Left ventricle myocardium inferior (tissue), 1 donor: ENCODE data around the gene CCL21. TPM values are rescaled to one million over a fixed set of nuclear protein-coding genes. Genes with fewer than 3 reads are reported as not detected.

Source experiments
- DNase-seq: peaks from one replicate; pipeline ENCODE4 v3.0.0-alpha.2; 2020
- H3K27ac ChIP-seq: fragments of 200-600 bp; replicated peaks from 2 replicates; pipeline ENCODE4 v1.8.0; 2021
- H3K27me3 ChIP-seq: fragments of 200-600 bp; 2 replicates; pipeline ENCODE4 v1.8.0; 2021; ENCODE audit warnings: low read depth
- H3K36me3 ChIP-seq: fragments of 200-600 bp; 2 replicates; pipeline ENCODE4 v1.8.0; 2021
- H3K4me1 ChIP-seq: fragments of 200-600 bp; 2 replicates; pipeline ENCODE4 v1.8.0; 2021
- H3K4me3 ChIP-seq: fragments of 200-600 bp; 2 replicates; pipeline ENCODE4 v1.8.0; 2021; ENCODE audit warnings: mild to moderate bottlenecking, moderate library complexity
- H3K9me3 ChIP-seq: fragments of 200-600 bp; replicated peaks from 2 replicates; pipeline ENCODE4 v1.8.0; 2021
- CTCF ChIP-seq: fragments of 200-600 bp; IDR thresholded peaks from 2 replicates; pipeline ENCODE4 v1.8.0; 2021; ENCODE audit warnings: antibody characterized with exemption, mild to moderate bottlenecking, borderline replicate concordance
- intact Hi-C: fragments of 100-400 bp; cut with micrococcal nuclease; formaldehyde crosslinking; loops from one replicate; pipeline ENCODE4 v1.11.0; 2022
- total RNA-seq: library from RNA; stranded (reverse); fragmentation: NEBNext Ultra II Directional; extraction: Animal tissue kit (Norgen Biotek cat#: 25700); gene quantifications from one replicate; pipeline ENCODE4 v1.2.1, GENCODE V29; 2021
- donor health status: DM: no; HTN: yes; CAD: no; lungs with severe emphysema.

CCL21 gene
- total RNA-seq, 1 donor from 2014 or later, result 6.2 TPM

- Histone ChIP-seq H3K36me3 (no peaks in the 10 kb centered on the region), H3K9me3 (no peaks in the 10 kb centered on the region), H3K4me3 (no peak overlapping the region), H3K4me1 (peaks cover 17% of the 10 kb centered on the region), H3K27me3 (no peaks in the 10 kb centered on the region), H3K27ac (no peak overlapping the region)
- no peak for TF ChIP-seq CTCF
- intact Hi-C loops, result no loop called here
- no peak for DNase-seq
Measured at GRCh38 chr9:34715639-34716215, 5.8 kb upstream of the CCL21 start.

- Histone ChIP-seq H3K27me3 (no peaks in the 10 kb centered on the region), H3K4me3 (no peak overlapping the region), H3K9me3 (no peaks in the 10 kb centered on the region), H3K27ac (no peak overlapping the region), H3K4me1 (peaks cover 31% of the 10 kb centered on the region), H3K36me3 (no peaks in the 10 kb centered on the region)
- DNase-seq, result no peak
- TF ChIP-seq CTCF, result no peak
- intact Hi-C loops, result no loop called here
Measured at GRCh38 chr9:34714007-34714406, 4.1 kb upstream of the CCL21 start.

- H3K4me3 ChIP-seq, result no peak overlapping the region
- intact Hi-C loops, result no loop called here
- no peaks in the 10 kb centered on the region for H3K27me3 ChIP-seq
- H3K36me3 ChIP-seq, result no peaks in the 10 kb centered on the region
- H3K9me3 ChIP-seq, result no peaks in the 10 kb centered on the region
- peaks cover 20% of the 10 kb centered on the region for H3K4me1 ChIP-seq
- no peak overlapping the region for H3K27ac ChIP-seq
- TF ChIP-seq CTCF, result no peak
- no peak for DNase-seq
Measured at GRCh38 chr9:34712140-34712539, 2.2 kb upstream of the CCL21 start.

GRCh38 chr9:34709196-34709978 is 549 bp downstream of the CCL21 start:
- Histone ChIP-seq H3K4me3 (no peak overlapping the region), H3K27ac (peak overlapping the region; percentile 77), H3K27me3 (no peaks in the 10 kb centered on the region), H3K9me3 (no peaks in the 10 kb centered on the region), H3K36me3 (no peaks in the 10 kb centered on the region), H3K4me1 (peaks cover 16% of the 10 kb centered on the region)
- TF ChIP-seq CTCF, result no peak
- no peak for DNase-seq
- intact Hi-C loops, result no loop called here

- TF ChIP-seq CTCF, result no peak
- H3K4me1 ChIP-seq, result peaks cover 19% of the 10 kb centered on the region
- intact Hi-C loops, result no loop called here
- H3K4me3 ChIP-seq, result no peak overlapping the region
- H3K9me3 ChIP-seq, result no peaks in the 10 kb centered on the region
- H3K27ac ChIP-seq, result no peak overlapping the region
- no peak for DNase-seq
- H3K36me3 ChIP-seq, result no peaks in the 10 kb centered on the region
- H3K27me3 ChIP-seq, result no peaks in the 10 kb centered on the region
Measured at GRCh38 chr9:34707130-34707529, 2.8 kb downstream of the CCL21 start.
